HG02938 (cell line): ENCODE results near the gene FBN2.

Experiments
- ATAC-seq: cut with Tn5 transposase; IDR thresholded peaks from one replicate; pipeline ENCODE4 v1.9.1; 2021; ENCODE audit warnings: mild to moderate bottlenecking, moderate library complexity; ENCODE audit not compliant: unreplicated experiment

FBN2 gene

DNA sequence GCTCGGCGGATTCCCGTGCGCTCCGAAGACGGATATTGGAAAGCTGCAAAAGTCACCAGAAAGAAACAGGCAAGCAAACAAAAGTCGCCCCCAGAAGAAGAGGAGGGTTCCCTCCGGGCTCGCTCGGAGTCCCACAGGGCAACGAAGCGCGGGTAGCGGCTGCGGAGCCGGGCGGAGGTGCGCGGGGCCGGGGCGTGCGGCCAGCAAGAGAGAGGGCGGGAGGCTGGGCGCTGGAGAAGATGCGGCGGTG lies at the start of gene FBN2:
Gene FBN2, minus strand, starts transcription at position 246 of the 250 bp plus-strand sequence. CDS start 642 bp downstream, outside the sequence.
- no peak for ATAC-seq

DNA sequence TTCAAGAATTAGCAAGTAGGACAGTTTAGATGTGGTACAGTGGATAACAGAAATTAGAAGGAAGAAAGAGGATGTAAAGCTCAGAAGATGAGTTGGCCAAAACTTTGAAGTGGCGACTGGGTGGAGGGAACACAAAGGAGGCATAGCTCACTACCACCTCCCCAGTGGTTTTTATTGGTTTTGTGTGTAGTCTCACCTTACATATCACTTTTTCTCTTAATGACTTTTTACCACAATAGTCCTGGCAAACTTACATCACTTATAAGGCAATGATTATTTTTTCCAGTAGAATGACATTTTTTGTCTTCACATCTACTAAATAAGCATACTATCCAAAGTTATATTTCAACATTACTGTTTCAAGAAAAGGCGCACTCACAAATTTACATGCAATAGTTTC lies 49.2 kb upstream of the FBN2 start:
- ATAC-seq: no peak

DNA sequence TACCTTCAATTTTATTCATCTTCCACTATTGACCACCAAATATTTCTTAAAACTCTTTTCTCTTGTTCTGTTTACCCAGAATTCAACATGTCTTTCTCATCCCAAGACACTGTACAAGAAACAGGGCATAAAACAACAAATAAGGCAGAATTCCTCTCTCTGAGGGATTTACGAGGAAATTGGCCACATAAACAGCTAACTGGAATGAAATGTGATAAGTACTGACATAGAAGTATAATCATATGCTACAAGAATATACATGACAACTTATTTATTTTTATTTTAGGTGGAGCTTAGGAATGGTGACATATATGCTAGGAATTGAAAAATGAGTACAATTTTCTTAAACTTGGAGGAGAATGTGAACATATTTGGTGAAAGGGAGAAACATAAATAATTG lies 48.8 kb upstream of the FBN2 start:
- ATAC-seq: no peak

DNA sequence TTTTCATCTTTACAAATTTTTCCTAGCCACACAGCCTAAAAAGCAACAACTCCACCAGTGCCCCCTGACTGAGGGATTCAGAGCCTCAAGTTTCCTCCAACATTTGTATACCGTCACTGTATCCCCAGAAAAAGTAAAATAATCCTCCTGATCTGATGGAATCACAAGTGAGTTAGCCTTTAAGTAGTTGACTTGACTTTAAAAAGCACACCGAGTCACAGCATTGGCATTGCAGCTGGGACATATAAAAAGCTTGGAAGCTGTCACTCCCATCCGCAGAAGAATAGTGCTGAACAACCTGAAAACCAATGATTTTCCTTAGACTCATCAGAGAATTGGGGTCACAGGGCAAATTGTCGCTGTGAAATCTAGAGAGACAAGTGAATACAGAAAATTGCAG lies 41.6 kb upstream of the FBN2 start:
- no peak for ATAC-seq

DNA sequence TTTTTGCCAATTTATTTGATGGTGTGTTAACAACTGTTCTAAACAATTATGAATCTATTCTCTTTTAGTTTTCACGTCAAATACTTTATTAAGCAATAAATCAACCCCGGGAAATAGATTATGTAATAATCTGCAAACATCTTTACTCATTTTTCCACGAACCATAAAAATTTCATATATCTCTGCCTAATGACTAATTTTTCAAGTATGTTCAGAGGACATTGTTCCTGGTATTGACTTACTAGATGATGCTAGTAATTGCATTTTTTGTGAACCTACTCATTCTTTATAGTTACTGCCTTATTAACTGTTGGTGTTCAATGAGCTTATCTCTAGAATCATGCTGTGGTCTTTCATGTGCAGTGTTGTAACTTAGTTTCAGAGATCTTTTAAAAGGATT lies 41.0 kb upstream of the FBN2 start:
- no peak for ATAC-seq

DNA sequence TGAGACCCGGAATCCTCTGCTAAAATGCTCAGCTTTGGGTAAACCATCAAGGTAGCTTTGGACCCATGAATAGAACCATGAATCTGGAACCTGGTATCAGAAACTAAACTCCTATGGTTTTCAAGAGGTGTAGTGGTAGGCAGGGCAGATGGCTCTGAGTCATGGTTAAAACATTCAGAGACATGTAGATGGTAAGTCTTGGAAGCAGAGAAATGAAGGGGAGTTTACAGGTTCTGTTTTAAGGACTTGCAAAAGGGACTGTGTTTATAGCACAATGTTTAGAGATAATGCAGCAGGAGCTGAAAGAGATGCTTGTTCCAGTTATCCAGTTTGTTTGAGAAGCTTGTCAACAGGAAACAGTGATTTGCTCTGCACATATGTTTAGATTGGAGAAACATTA lies 36.0 kb upstream of the FBN2 start:
- no peak for ATAC-seq

DNA sequence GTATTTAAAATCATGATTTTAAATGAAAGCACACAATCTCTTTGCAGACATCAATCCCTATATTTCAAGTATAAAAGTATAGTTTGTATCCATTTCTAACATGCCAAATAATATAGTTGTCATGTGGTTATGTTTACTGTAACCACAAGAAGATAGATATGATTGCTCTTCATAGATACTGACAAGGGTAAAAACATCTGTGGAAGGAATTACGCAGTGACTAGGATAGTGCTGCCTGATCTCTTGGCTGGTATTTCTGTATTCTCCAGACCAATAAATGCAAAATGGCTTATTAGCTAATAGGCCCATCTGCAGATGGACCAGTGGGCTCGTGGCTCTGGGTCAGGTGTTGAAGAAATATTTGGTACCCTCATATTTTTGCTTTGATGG lies 34.9 kb upstream of the FBN2 start:
- no peak for ATAC-seq

DNA sequence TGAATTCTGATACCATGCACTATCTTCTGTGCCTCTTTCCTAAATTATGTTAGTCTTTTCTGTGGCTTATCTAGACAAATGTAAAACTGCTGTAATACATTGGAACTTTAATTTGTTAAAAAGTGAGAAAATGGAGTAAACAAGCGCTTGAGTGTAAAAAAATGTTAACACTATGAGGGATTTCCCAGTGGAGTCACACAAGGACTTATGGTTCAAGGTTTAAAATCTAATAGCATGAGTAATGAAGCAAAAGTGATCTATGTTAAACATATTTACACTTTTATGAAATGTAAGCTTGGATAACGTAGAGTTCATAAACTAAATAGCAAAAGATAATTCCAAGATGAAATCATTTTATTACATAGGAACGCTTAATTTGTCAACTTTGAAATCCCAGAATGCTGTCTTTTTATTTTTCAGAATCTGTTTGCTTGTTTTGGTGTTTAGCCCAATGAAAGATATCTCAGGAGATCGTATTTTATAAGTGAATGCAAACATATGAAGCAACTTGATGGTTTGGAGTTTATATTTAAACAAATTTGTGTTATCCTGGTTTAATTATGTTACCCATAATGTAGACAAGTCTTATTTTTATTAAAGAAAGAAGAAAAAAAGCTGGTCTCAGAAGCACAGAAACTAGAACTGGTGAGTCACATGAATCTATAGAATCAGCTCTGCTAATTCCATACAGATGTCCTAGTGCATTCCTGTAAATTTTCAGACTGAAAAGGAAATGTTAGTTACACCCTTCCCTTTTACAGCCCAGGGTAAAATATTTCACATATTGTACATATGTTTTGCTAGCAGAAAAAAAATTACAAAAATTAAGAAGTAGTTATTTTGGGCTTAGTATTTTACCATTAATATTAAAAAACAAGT lies 34.2 kb upstream of the FBN2 start:
- ATAC-seq: no peak

DNA sequence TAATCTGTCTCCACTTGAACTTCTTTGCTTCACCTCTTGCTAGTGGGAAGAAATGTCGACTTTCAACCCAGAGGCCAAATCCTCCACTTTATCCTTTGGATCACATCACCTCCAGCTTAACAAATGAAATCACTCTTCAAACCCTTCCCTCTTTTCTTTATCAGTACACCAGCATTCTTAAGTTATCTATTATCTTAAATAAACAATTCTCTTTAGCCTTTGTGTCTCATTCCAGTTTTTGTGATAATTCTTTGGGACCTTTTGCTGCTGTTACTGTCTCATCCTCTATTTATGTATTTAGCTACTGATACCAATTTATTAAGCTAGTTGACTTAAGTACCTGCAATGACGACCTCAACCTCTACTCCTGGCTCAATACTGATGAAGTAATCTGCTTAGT lies 28.1 kb upstream of the FBN2 start:
- no peak for ATAC-seq

DNA sequence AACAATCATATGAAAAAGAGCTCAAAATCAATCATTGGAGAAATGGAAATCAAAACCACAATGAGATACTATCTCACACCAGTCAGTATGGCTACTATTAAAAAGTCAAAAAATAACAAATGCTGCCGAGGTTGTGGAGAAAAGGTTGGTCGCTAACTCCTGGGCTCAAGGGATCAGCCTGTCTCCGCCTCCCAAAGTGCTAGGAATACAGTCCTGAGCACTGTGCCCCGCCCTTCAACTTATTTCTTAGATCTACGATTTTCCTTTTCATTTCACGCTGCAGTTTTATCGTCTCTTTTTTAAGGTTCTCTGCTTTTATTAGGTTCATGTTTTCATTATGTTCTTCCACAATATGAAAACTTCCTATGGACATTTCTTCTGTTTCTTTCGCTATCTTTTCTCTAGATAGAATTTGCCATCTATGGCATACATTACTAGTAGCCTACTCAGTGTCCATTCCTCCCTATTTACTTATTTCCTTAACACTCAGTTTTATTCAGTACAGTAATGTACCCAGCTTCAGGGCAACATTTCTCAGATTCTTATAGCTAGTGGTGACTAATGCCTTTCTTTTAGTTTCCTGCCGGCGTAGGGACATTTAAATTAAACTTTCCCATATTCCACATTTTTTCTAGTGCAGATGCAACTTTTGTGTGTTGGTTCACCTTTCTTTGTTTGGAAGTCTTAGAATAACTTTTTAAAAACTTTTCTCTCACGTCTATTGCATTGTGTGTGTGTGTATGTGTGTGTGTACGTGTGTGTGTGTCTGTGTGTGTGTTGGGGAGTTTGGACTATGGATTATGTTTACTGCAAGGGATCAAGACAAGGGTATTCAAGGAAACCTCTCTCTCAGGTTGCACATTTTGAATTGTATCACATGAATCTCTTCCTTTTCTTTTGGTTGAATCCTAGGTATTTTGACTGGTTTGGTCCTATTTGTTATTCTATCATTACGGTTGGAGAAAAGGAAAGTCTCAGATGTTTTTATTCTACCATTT lies 21.6 kb upstream of the FBN2 start:
- no peak for ATAC-seq

DNA sequence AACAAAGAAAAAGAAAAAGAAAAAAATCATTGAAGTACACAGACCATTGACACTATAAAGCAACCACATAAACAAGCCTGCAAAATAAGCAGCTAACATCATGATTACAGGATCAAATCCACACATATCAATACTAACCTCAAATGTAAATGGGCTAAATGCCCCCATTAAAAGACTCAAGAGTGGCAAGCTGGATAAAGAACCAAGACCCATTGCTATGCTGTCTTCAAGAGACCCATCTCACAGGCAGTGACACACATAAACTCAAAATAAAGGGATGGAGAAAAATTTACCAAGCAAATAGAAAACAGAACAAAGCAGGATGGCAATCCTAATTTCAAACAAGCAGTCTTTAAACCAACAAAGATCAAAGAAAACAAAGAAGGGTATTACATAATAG lies 15.7 kb upstream of the FBN2 start:
- ATAC-seq: no peak

DNA sequence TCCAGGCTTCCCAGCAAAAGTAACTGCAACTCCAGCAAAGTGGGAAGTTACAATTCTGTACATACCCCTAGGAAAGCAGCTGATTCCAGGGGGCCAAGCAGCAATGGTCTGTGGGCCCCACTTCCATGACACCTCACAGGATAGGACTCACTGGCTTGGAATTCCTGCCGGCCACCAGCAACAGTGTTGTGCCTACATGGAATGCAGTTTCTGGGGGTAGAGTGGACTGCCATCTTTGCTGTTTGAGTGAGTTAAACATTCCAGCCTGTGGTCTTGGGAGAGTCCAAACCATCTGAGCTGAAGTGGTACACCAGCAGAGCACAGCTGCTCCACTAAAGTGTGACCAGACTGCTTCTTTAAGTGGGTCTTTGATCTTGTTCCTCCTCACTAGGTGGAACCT lies 13.4 kb upstream of the FBN2 start:
- ATAC-seq: no peak

DNA sequence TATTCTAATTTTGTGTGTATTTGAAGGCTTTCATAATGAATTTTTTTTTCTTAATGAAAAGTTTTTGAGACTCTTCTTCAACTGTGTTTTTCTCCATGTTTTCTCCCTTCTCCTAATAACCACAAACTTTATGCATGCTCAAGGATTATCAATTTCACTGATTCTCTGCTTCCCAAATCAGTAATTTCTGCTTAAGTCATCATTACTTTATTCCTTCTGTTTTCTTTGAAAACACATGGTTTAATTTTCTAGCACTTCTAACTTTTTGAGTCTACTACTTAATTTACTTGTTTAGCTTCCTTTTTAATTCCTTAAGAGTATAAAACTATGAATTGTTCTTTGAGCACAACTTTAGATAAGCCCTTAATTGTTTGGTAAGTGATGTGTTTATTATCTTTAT lies 11.5 kb upstream of the FBN2 start:
- no peak for ATAC-seq

DNA sequence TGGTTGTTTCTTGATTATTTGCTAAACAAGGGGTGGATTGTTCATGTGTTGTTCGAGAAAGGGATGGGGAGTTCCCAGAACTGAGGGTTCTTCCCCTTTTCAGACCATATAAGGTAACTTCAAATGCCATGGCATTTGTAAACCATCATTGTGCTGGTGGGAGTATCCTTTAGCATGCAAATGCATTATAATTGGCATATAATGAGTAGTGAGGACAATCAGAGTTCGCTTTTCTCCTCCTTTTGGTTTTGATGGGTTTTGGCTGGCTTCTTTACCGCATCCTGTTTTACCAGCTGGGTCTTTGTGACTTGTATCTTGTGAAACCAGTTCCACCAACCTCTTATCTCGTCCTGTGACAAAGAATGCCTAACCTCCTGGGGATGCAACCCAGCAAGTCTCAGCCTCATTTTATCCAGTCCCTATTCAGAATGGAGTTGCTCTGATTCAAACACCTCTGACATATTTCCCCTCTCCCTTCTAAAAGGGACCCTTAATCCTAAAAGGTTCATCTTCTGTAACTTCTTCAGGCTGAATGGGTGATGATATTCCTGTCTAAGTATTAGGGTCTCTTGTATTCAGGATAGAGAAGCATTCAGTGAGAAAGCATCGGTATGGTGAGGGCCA lies 8.7 kb upstream of the FBN2 start:
- no peak for ATAC-seq

DNA sequence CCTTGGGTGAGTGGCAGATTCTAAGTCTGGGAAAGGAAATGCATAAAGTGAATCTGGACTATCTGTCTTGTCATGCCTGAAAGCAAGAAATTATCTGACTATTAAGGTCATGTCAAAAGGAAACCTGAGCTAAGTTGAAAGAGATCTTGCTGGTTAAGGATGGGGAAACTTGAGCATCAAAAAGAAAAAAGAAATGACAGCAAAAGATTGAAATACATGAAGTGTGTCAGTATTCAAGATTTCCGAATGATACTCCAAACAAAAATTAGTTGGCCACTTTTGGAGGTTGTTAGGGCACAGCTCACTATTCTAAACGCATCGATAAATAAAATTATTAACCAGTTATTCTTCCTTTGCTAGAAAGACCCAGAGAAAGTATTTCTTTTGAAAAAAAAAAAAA lies 3.3 kb upstream of the FBN2 start:
- no peak for ATAC-seq

DNA sequence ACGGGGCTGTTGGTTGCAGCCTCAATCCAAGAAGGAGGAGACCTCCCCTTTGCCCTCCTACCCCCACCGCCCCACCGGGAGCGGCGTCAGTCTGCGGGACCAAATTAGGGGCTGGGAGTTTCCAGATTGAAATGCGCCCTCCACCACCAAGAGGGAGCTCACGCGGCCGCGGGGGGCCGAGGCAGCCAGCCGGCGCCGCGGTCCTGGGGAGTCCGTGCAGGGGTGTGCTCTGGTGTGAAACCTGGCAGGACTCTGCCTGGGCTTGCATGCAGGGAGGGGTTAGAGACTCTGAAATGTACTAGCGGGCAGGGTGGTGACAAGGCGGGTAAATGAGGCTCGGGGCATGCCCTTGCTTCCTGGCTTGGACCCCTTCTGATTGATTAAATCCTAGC lies 989 bp upstream of the FBN2 start:
- ATAC-seq: no peak

DNA sequence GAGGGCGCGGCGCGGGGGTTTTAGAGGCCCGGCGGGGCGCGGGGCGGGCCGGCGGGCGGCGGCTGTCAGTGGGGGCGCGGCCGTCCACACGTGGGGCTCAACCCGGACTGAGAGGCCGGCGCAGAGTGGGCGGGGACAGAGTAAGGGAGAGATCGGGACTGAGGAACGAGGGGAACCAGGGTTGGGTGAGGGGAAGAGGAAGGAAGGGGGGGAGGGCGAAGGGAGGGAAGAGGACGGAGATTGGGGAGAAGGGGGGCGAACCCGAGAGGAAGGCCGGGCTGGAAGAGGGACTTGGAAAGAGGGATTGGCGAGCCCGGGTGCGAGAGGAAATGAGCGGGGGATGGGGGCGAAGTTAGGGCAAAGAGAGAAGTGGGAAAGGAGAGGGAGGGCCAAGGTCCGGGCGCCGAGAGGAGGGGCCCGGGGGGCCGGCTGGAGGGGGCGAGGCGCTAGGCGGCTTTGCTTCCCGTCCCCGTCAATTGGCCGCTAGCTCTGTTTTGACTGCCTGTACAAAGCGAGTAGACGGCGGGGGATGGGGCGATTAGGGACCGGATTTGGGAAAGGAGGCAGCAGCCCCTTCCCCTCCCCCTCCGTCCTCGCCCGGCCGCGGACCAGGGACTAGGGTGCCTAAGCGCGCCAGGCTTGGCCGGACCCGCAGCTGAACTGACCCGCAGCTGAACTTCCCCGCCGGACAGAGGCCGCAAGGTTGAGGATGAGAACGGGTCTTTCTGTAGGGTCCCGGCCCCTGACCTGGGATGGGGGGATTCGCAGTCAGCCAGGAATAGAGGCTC lies 399 bp upstream of the FBN2 start:
- ATAC-seq: no peak

DNA sequence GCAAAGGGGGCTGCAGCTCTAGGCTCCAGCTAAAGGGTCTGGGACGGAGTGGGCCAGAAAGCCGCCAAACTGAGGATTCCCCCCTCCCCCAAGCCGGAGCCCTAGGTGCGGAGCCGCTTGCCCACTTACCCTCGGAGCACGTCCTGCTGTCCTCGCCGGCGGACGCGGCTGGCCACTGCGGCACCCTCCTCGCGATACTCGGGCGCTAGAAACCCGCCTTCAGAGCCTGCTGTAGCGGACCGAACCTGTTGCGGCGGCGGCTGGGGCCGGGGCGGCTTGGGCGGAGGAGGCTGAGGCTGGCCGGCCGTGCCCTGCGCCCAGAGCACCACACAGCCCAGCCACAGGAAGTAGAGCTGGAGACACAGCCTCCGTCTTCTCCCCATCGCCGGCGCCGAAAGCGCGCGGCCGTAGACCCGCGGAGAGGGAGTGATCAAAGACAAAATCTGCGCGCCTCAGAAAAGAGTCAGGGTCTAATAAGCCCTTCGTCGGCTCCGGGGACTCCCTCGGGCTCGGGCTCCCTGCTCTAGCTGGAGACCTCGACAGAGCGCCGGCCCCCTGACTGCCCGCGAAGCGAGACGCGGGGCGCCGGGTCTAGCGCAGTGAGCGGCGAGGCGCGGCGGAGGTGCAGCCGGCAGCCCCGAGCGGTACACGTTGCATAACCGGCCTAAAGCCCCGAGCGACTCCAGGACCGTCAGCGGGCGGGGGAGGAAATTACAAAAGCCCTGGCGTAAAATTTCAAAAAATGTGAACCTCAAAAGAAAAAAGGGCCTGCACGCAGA lies 635 bp downstream of the FBN2 start:
- no peak for ATAC-seq

DNA sequence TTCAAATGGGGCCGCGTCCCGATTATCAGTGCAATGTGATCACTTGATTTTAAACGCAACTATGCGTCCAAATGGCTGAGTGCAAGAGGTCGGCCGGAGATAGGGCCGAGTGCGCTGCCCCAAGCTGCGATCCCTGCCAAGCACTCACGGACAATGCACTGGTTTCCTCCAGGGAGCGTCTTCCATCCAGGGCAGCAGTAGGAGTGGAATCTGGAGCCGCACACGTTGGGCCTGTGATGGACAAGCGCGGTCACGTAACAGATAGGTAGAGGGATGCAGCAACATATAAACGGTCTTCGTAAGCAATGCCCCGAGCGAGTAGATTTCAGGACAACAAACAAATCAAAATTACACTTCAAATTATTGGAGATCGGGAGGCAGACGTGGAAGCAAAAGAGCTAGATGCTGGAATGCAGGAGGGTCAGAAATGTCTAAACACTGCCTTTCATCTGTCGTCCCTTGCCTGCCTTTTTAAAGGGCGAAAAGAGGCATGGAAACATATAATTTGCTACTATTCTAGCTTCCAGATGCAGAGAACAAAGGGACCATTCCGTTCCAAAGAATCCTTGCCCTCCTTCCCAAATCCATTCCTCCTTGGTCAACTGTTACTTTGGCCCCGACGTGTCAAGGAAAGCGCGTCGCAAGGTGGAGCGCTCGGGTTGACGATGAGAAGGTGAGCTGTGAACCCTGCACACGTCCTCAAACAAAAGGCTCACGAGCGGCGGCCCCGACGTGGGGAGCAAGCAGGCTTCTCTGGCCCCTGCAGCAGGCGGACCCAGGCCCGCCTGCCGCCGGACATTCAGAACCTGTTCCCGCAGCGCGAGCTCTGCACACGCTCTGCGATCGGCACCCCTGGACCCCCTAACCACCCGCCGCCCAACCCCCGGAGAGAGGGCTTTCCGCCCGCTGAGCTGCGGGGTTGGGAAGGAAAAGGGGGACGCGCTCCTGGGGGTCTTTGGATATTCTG lies 1.5 kb downstream of the FBN2 start:
- ATAC-seq: no peak
